ENCODE measurements around the gene ADAMTSL3.

ADAMTSL3 gene

GRCh38 chr15:83653639-83654378, at the start of gene ADAMTSL3:
ADAMTSL3 (plus strand) TSS chr15:83654123; CDS start chr15:83655762, 1,639 bp downstream.
- peak within 1 kb of the TSS; percentile 50 for H3K4me3 ChIP-seq (ENCODE audit: low read depth, low read length)
- no peak for TF ChIP-seq CTCF (conservative IDR thresholded peaks at IDR 0.05; ENCODE audit: low read depth, low read length)
- DNase-seq (ENCODE audit: low read depth), result peak; percentile 41

GRCh38 chr15:83604549-83604948, 49.4 kb upstream of the ADAMTSL3 start:
- no peak for TF ChIP-seq CTCF (conservative IDR thresholded peaks at IDR 0.05; ENCODE audit: low read depth, low read length)
- no peak for DNase-seq (ENCODE audit: low read depth)
- H3K4me3 ChIP-seq (ENCODE audit: low read depth, low read length), result no peak overlapping the region

- TF ChIP-seq CTCF (conservative IDR thresholded peaks at IDR 0.05; ENCODE audit: low read depth, low read length), result no peak
- H3K4me3 ChIP-seq (ENCODE audit: low read depth, low read length), result no peak overlapping the region
- DNase-seq (ENCODE audit: low read depth), result peak; percentile 16
Observed at GRCh38 chr15:83605111-83605945, 48.6 kb upstream of the ADAMTSL3 start.

- no peak for TF ChIP-seq CTCF (conservative IDR thresholded peaks at IDR 0.05; ENCODE audit: low read depth, low read length)
Observed at GRCh38 chr15:83610132-83610531, 43.8 kb upstream of the ADAMTSL3 start.

GRCh38 chr15:83610901-83611685, 42.8 kb upstream of the ADAMTSL3 start:
- no peak overlapping the region for H3K4me3 ChIP-seq (ENCODE audit: low read depth, low read length)
- no peak for DNase-seq (ENCODE audit: low read depth)
- no peak for TF ChIP-seq CTCF (conservative IDR thresholded peaks at IDR 0.05; ENCODE audit: low read depth, low read length)

More at GRCh38 chr15:83610132-83610531, 43.8 kb upstream of the ADAMTSL3 start:
- no peak overlapping the region for H3K4me3 ChIP-seq (ENCODE audit: low read depth, low read length)
- DNase-seq (ENCODE audit: low read depth), result no peak

- H3K4me3 ChIP-seq (ENCODE audit: low read depth, low read length), result no peak overlapping the region
- no peak for TF ChIP-seq CTCF (conservative IDR thresholded peaks at IDR 0.05; ENCODE audit: low read depth, low read length)
- no peak for DNase-seq (ENCODE audit: low read depth)
Observed at GRCh38 chr15:83612226-83612625, 41.7 kb upstream of the ADAMTSL3 start.

Data from choroid plexus epithelial cell (primary cell).